GM12864 (cell line): Measurements from ENCODE around the gene RGL2.
A peak's percentile ranks its signal among the peaks of the same experiment; 100 is the strongest.
"Not testable (repeated sequence)": the region's sequence is repeated elsewhere in the genome, so short reads cannot be mapped to it uniquely, and the experiment has no call there.

ENCODE experiments used
- DNase-seq: peaks from one replicate; pipeline ENCODE4 v3.0.0-alpha.2; 2011; ENCODE audit warnings: low read depth
- H3K4me3 ChIP-seq: 2 replicates; pipeline ENCODE4 v1.5.1; 2011; ENCODE audit warnings: mild to moderate bottlenecking, low read depth, low read length, control low read depth
- CTCF ChIP-seq: IDR thresholded peaks from 2 replicates; pipeline ENCODE4 v1.5.1; 2011; ENCODE audit warnings: low read depth, mild to moderate bottlenecking, moderate library complexity, low read length, control low read depth, inconsistent platforms; ENCODE audit errors: missing control alignments

The RGL2 gene

GRCh38 chr6:33298773-33299236, at the start of gene RGL2:
TSS of gene RGL2 (minus strand) at chr6:33298942. CDS start at chr6:33298610, 332 bp downstream.
- DNase-seq = no peak

GRCh38 chr6:33347816-33348215, 49.1 kb upstream of the RGL2 start:
- DNase-seq = no peak
- no peak overlapping the region for H3K4me3 ChIP-seq
- no peak for TF ChIP-seq CTCF

More at GRCh38 chr6:33298773-33299236, at the start of gene RGL2:
- no peak for TF ChIP-seq CTCF
- H3K4me3 ChIP-seq = peak within 1 kb of the TSS; percentile 69

GRCh38 chr6:33346972-33347371, 48.2 kb upstream of the RGL2 start:
- not testable (repeated sequence) for DNase-seq, H3K4me3 ChIP-seq

- peak; percentile 74 for DNase-seq
- H3K4me3 ChIP-seq = peak overlapping the region; percentile 18; the same call in 1 of the 2 replicates
These were observed 46.3 kb upstream of the RGL2 start for GRCh38 chr6:33344701-33345697.

GRCh38 chr6:33343953-33344611, 45.3 kb upstream of the RGL2 start:
- TF ChIP-seq CTCF = no peak

More at GRCh38 chr6:33344701-33345697, 46.3 kb upstream of the RGL2 start:
- TF ChIP-seq CTCF = peak; percentile 62

GRCh38 chr6:33343606-33343952, 44.8 kb upstream of the RGL2 start:
- DNase-seq, H3K4me3 ChIP-seq: not testable (repeated sequence)

More at GRCh38 chr6:33343953-33344611, 45.3 kb upstream of the RGL2 start:
- no peak overlapping the region for H3K4me3 ChIP-seq
- DNase-seq = peak; percentile 78

- no peak for TF ChIP-seq CTCF
These were observed 40.5 kb upstream of the RGL2 start for GRCh38 chr6:33339193-33339592.

GRCh38 chr6:33336495-33336894, 37.8 kb upstream of the RGL2 start:
- no peak for DNase-seq
- no peak overlapping the region for H3K4me3 ChIP-seq
- TF ChIP-seq CTCF = no peak

More at GRCh38 chr6:33339193-33339592, 40.5 kb upstream of the RGL2 start:
- no peak for DNase-seq
- no peak overlapping the region for H3K4me3 ChIP-seq
